ENCODE data around the gene TMEM255B.
A peak's percentile ranks its signal among the peaks of the same experiment; 100 is the strongest.

Gene TMEM255B

GRCh38 chr13:113857531-113858195, 98.6 kb downstream of the TMEM255B start:
- TF ChIP-seq POLR2A (IDR thresholded peaks at IDR 0.05; ENCODE audit: low read length): no peak
- no peak for TF ChIP-seq GATA1 (IDR thresholded peaks at IDR 0.05; ENCODE audit: low read depth, low read length)
- DNase-seq: no peak

- no peak for DNase-seq
- TF ChIP-seq GATA1 (IDR thresholded peaks at IDR 0.05; ENCODE audit: low read depth, low read length) (no peak), POLR2A (IDR thresholded peaks at IDR 0.05; ENCODE audit: low read length) (no peak)
Observed at GRCh38 chr13:113859311-113860050, 100.5 kb downstream of the TMEM255B start.

GRCh38 chr13:113860051-113860664, 101.1 kb downstream of the TMEM255B start:
- DNase-seq: no peak
- TF ChIP-seq GATA1 (IDR thresholded peaks at IDR 0.05; ENCODE audit: low read depth, low read length) (no peak), POLR2A (IDR thresholded peaks at IDR 0.05; ENCODE audit: low read length) (no peak)

- DNase-seq: no peak
- TF ChIP-seq POLR2A (IDR thresholded peaks at IDR 0.05; ENCODE audit: low read length) (no peak), GATA1 (IDR thresholded peaks at IDR 0.05; ENCODE audit: low read depth, low read length) (no peak)
Observed at GRCh38 chr13:113860665-113861432, 101.8 kb downstream of the TMEM255B start.

- DNase-seq: no peak
- no peak for TF ChIP-seq POLR2A (IDR thresholded peaks at IDR 0.05; ENCODE audit: low read length)
- no peak for TF ChIP-seq GATA1 (IDR thresholded peaks at IDR 0.05; ENCODE audit: low read depth, low read length)
Observed at GRCh38 chr13:113861433-113862030, 102.5 kb downstream of the TMEM255B start.

- TF ChIP-seq GATA1 (IDR thresholded peaks at IDR 0.05; ENCODE audit: low read depth, low read length) (no peak), POLR2A (IDR thresholded peaks at IDR 0.05; ENCODE audit: low read length) (no peak)
- no peak for DNase-seq
Observed at GRCh38 chr13:113862191-113862930, 103.3 kb downstream of the TMEM255B start.

- no peak for TF ChIP-seq GATA1 (IDR thresholded peaks at IDR 0.05; ENCODE audit: low read depth, low read length)
- DNase-seq: peak; percentile 37 to 45
Observed at GRCh38 chr13:113862931-113863523, 104.0 kb downstream of the TMEM255B start.

GRCh38 chr13:113863524-113864272, 104.7 kb downstream of the TMEM255B start, which contains the start of gene GAS6:
Gene GAS6 (minus strand): TSS chr13:113864076. CDS start chr13:113863920, 156 bp downstream.
- peak; percentile 51 to 58 for DNase-seq
- TF ChIP-seq GATA1 (IDR thresholded peaks at IDR 0.05; ENCODE audit: low read depth, low read length) (no peak), POLR2A (IDR thresholded peaks at IDR 0.05; ENCODE audit: low read length) (no peak)

GRCh38 chr13:113864273-113864890, 105.4 kb downstream of the TMEM255B start:
- no peak for DNase-seq
- TF ChIP-seq GATA1 (IDR thresholded peaks at IDR 0.05; ENCODE audit: low read depth, low read length): no peak
- no peak for TF ChIP-seq POLR2A (IDR thresholded peaks at IDR 0.05; ENCODE audit: low read length)

GRCh38 chr13:113865427-113865826, 106.4 kb downstream of the TMEM255B start:
- no peak for TF ChIP-seq GATA1 (IDR thresholded peaks at IDR 0.05; ENCODE audit: low read depth, low read length)
- no peak for TF ChIP-seq POLR2A (IDR thresholded peaks at IDR 0.05; ENCODE audit: low read length)
- no peak for DNase-seq
